ENCODE measurements around the gene CNGA2. TPM values are rescaled to one million over a fixed set of nuclear protein-coding genes. Genes with fewer than 3 reads are reported as not detected.
A peak's percentile ranks its signal among the peaks of the same experiment; 100 is the strongest.

CNGA2 gene
- total and polyA plus RNA-seq, 9 of the 15 experiments (the other 6 are each of a cell fraction or from before 2014, with no cell fraction given) = not detected

GRCh38 chrX:151722241-151722846 lies 12.2 kb upstream of the CNGA2 start (continued):
- peak; percentile 42 to 68 for TF ChIP-seq RAD21 (CRISPR knock-in tag; conservative IDR thresholded peaks at IDR 0.05 in 1 of 2, IDR thresholded peaks at IDR 0.05 in 1 of 2)
- no peak for TF ChIP-seq EGR1 (conservative IDR thresholded peaks at IDR 0.05)
- TF ChIP-seq SMC3 (conservative IDR thresholded peaks at IDR 0.05; ENCODE audit: insufficient read depth, low read depth, low read length) = peak; percentile 69
- TF ChIP-seq, protein P1, sequence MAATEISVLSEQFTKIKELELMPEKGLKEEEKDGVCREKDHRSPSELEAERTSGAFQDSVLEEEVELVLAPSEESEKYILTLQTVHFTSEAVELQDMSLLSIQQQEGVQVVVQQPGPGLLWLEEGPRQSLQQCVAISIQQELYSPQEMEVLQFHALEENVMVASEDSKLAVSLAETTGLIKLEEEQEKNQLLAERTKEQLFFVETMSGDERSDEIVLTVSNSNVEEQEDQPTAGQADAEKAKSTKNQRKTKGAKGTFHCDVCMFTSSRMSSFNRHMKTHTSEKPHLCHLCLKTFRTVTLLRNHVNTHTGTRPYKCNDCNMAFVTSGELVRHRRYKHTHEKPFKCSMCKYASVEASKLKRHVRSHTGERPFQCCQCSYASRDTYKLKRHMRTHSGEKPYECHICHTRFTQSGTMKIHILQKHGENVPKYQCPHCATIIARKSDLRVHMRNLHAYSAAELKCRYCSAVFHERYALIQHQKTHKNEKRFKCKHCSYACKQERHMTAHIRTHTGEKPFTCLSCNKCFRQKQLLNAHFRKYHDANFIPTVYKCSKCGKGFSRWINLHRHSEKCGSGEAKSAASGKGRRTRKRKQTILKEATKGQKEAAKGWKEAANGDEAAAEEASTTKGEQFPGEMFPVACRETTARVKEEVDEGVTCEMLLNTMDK (IDR thresholded peaks at IDR 0.05; ENCODE audit: borderline replicate concordance, insufficient read depth, low read depth, low read length, poor library complexity, severe bottlenecking) = peak; percentile 75
- TF ChIP-seq NRF1 (conservative IDR thresholded peaks at IDR 0.05 in 1 of 2, IDR thresholded peaks at IDR 0.05 in 1 of 2) = peak; percentile 58 to 67
- TF ChIP-seq JUND (IDR thresholded peaks at IDR 0.05; ENCODE audit: borderline replicate concordance, low read depth, low read length) = 0 out of 2 replicates have a peak, but pooled peaks have one; percentile 15
- no peak for TF ChIP-seq JUND (tag; IDR thresholded peaks at IDR 0.05; ENCODE audit: borderline replicate concordance, low read depth, low read length)

Data from K562 (cell line).